Right lobe of liver (tissue), 4 donors: ENCODE data around the gene FCRL1.

Experiments used
- POLR2A ChIP-seq: fragments of 450-650 bp; IDR thresholded peaks from one replicate; pipeline ENCODE4 v1.6.1; 2017; ENCODE audit warnings: antibody characterized with exemption, mild to moderate bottlenecking
- TF ChIP-seq, protein P1 (sequence below), 4 donors: fragments of 200-600 bp in 3 of 4; fragments of 450-650 bp in 1 of 4; IDR thresholded peaks; one replicate each; pipeline versions ENCODE4 v1.5.1 to v1.8.0; 2016 to 2022; ENCODE audit warnings: antibody characterized with exemption in 4 of 4, mild to moderate bottlenecking in 2 of 4
- donor health status: DM: no; HTN: no; CAD: no.
- donor health status: DM: no; HTN: no; CAD: no.
- donor health status: DM: no; HTN: yes; CAD: no.

DNA sequence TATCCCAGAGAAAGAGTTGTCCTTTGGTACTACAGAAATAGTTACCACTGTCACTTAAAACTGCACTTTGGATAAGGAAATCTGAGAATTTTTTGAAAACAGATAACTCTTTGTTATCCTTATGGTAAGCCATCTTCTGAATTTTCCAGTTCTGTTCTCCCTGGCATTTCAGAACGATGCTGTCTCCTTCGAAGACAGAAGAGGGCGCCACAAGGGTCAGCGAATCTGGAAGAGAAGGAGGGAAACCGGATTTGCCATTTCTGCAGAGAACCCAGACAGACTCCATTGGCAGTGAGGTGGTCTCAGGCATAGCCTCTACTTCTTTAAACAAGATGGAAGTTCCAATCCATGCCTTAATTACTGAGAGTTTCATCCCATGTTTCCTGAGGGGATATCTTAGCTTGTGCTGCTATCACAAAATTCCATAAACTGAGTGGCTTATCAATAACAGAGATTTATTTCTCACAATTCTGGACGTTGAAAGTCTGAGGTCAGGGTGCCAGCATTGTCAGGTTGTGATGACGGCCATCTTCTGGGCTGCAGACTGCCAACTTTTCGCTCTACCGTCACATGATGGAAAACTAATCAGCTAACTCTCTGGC, 49.4 kb downstream of the FCRL1 start:
- TF ChIP-seq, protein P1, sequence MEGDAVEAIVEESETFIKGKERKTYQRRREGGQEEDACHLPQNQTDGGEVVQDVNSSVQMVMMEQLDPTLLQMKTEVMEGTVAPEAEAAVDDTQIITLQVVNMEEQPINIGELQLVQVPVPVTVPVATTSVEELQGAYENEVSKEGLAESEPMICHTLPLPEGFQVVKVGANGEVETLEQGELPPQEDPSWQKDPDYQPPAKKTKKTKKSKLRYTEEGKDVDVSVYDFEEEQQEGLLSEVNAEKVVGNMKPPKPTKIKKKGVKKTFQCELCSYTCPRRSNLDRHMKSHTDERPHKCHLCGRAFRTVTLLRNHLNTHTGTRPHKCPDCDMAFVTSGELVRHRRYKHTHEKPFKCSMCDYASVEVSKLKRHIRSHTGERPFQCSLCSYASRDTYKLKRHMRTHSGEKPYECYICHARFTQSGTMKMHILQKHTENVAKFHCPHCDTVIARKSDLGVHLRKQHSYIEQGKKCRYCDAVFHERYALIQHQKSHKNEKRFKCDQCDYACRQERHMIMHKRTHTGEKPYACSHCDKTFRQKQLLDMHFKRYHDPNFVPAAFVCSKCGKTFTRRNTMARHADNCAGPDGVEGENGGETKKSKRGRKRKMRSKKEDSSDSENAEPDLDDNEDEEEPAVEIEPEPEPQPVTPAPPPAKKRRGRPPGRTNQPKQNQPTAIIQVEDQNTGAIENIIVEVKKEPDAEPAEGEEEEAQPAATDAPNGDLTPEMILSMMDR (IDR thresholded peaks at IDR 0.05) = no peak
- no peak for TF ChIP-seq POLR2A
